Measurements from ENCODE around the gene NFKBIE.
"Not testable (repeated sequence)": the region's sequence is repeated elsewhere in the genome, so short reads cannot be mapped to it uniquely, and the experiment has no call there.

Gene NFKBIE

DNA sequence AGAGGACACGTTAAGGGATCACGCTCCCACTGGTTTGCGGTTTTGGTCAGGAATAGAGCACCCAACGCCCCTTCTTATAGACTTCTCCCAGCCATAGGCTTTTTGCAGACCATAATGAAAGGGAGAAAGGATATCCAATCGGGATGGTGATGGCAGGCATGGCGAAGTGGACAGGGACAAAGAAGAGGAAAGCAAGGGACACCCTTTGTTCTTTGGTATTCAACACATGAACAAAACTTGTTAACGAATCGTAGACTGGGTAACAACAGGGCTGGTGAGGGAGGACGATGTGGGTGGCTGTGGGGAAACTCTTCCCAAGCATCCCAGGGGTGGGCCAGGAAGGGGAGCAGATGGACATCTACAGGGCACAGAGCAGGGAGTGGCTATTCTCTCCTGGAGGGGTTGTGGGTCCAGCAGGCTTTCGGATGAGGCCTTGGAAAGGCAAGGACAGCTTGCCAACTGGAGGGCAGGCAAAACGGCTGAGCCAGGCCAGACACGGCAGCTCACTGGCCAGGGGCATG, 19.9 kb downstream of the NFKBIE start:
- Mint-ChIP-seq H3K27ac (peak overlapping the region; percentile 100), H3K27me3 (peaks cover 0 to 5% of the 10 kb centered on the region in 2 donors), H3K4me1 (peaks cover 39 to 48% of the 10 kb centered on the region in 2 donors), H3K36me3 (peaks cover 37 to 41% of the 10 kb centered on the region in 2 donors), H3K4me3 (peak overlapping the region; percentile 96 to 98), H3K9me3 (no peaks in the 10 kb centered on the region)
- DNase-seq (no peak), ATAC-seq (replicated peaks) (no peak)

DNA sequence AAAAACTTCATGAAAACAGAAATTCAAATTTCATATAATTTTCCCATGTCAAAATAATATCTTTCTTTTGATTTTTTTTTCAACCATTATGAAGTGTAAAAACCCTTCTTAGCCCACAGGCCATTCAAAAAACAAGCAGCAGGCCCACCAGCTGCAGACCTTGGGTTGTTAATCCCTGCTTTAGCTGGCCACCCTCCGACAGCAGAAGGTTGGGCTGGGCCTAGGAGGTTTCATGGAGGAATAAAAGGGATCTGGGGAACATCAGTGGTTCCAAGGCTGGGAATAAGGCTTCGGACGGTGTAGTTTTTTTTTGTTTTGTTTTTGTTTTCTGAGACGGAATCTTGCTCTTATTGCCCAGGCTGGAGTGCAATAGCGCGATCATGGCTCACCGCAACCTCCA, 22.0 kb downstream of the NFKBIE start:
- H3K27me3 Mint-ChIP-seq, result peaks cover 0 to 5% of the 10 kb centered on the region in 2 donors
- no peak overlapping the region for H3K27ac Mint-ChIP-seq
- no peak for DNase-seq
- ATAC-seq (replicated peaks), result no peak
- H3K4me3 Mint-ChIP-seq, result no peak overlapping the region
- no peaks in the 10 kb centered on the region for H3K9me3 Mint-ChIP-seq
- H3K4me1 Mint-ChIP-seq, result peaks cover 23 to 32% of the 10 kb centered on the region in 2 donors
- peaks cover 16 to 20% of the 10 kb centered on the region in 2 donors for H3K36me3 Mint-ChIP-seq

- H3K4me3 Mint-ChIP-seq, result peak overlapping the region; percentile 45 to 95
- no peaks in the 10 kb centered on the region for H3K9me3 Mint-ChIP-seq
- H3K36me3 Mint-ChIP-seq, result peaks cover 9 to 10% of the 10 kb centered on the region in 2 donors
- H3K4me1 Mint-ChIP-seq, result peaks cover 9 to 26% of the 10 kb centered on the region in 2 donors
- DNase-seq (no peak), ATAC-seq (replicated peaks) (no peak)
- H3K27me3 Mint-ChIP-seq, result no peaks in the 10 kb centered on the region
- H3K27ac Mint-ChIP-seq, result peak overlapping the region; percentile 56
These were observed 26.5 kb downstream of the NFKBIE start for GRCh38 chr6:44238687-44239350.

DNA sequence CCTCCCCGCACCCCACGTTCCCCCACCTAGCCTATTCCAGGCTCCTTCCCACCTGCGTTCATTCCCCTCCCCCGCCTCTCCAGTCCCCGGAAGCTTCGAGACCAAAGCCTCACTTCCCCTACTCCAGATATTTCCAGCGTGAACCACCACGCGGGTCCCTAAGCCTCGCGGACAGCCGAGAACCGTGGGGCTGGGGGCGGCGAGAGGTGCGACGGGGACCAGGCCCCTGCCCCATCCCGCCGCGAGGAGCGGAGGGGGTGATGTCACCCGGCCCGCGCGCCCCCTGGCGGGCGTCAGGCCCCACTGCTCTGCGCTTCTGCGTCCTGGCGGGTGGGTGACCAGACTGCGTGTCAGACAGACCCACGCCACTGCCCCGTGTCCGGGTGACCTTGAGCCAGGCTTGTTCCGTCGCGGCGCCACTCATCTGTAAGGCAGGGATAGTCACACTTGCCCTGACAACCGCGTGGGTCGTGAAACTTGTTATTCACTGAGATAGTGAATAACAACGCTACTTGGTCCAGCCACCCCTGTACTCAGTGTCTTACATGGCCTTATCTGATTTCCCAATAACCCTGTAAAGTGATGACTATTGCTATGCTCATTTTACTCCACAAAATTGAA, 27.4 kb downstream of the NFKBIE start:
- Mint-ChIP-seq H3K4me1 (peaks cover 9 to 26% of the 10 kb centered on the region in 2 donors), H3K27ac (peak overlapping the region; percentile 98), H3K4me3 (peak overlapping the region; percentile 95), H3K9me3 (no peaks in the 10 kb centered on the region), H3K27me3 (no peaks in the 10 kb centered on the region), H3K36me3 (peaks cover 16 to 17% of the 10 kb centered on the region in 2 donors)
- ATAC-seq (replicated peaks) (peak; percentile 93 to 95), DNase-seq (peak; percentile 79)

DNA sequence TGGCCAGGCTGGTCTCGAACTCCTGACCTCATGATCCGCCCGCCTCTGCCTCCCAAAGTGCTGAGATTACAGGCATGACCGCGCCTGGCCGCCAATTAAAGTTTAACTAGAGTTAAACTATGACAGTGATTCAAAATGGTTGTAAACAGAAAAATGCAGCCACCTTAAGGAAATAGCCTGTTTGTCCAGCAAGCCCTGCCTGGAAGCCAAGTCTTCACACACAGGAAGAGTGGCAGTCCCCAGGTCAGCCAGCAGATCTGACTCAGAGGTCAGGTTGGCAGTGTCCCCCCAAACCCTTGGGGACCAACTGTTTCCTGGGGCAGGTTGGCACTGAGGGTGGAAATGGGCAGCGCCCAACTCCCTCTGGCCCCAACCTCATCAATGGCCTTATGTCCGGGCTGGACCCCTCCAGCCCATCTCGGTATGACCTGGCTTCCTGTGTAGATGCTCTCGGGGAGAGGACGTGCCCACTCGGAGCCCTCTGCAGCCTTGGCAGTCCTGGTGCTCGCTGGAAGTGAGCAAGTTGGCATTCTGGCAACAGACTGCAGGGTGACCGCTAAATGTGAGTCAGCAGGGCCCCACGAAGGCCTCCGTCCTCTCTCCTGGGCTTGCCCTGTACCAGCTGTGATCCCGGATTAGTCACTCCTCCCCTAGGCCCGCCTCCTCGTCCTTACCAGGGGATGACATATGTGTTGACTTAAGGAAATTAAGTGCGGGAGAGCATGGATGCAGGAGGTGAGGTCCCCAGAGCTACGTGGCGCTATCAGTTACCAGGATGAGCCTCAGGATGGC, 28.1 kb downstream of the NFKBIE start:
- H3K4me1 Mint-ChIP-seq, result peaks cover 9 to 26% of the 10 kb centered on the region in 2 donors
- H3K4me3 Mint-ChIP-seq, result peak overlapping the region; percentile 95
- peaks cover 18 to 20% of the 10 kb centered on the region in 2 donors for H3K36me3 Mint-ChIP-seq
- peak overlapping the region; percentile 98 for H3K27ac Mint-ChIP-seq
- ATAC-seq (replicated peaks) (peak; percentile 84 to 85), DNase-seq (peak; percentile 55)
- H3K9me3 Mint-ChIP-seq, result no peaks in the 10 kb centered on the region
- no peaks in the 10 kb centered on the region for H3K27me3 Mint-ChIP-seq

- H3K27ac Mint-ChIP-seq, result no peak overlapping the region
These were observed 29.3 kb downstream of the NFKBIE start for GRCh38 chr6:44235891-44236516.

DNA sequence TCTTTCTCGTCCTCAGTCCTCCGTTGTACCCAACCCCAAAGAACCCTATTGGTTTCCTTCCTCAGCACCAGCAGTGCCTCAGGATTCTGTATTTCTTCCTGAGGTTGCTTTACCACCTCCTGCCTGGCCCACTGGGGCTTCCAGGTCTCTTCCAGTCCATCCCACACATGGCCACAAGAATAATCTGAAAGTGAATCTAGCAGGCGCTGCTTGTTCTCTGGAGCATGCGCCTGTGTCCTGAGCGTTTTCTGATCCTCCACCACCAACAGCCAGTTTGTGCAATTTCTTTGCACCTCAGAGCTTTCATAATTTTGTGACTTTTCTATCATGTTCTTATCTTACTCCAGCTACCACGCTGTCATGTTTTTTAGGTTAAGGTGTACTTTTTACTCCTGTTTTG, 30.1 kb downstream of the NFKBIE start:
- Mint-ChIP-seq H3K9me3 (no peaks in the 10 kb centered on the region), H3K4me1 (peaks cover 9 to 26% of the 10 kb centered on the region in 2 donors), H3K4me3 (no peak overlapping the region), H3K36me3 (peaks cover 28 to 39% of the 10 kb centered on the region in 2 donors), H3K27me3 (no peaks in the 10 kb centered on the region), H3K27ac (no peak overlapping the region)
- ATAC-seq (replicated peaks) (no peak), DNase-seq (no peak)

More at GRCh38 chr6:44235891-44236516, 29.3 kb downstream of the NFKBIE start:
- ATAC-seq (replicated peaks) (no peak), DNase-seq (no peak)
- Mint-ChIP-seq H3K4me3 (no peak overlapping the region), H3K9me3 (no peaks in the 10 kb centered on the region), H3K36me3 (peaks cover 22 to 31% of the 10 kb centered on the region in 2 donors), H3K27me3 (no peaks in the 10 kb centered on the region), H3K4me1 (peaks cover 9 to 26% of the 10 kb centered on the region in 2 donors)

DNA sequence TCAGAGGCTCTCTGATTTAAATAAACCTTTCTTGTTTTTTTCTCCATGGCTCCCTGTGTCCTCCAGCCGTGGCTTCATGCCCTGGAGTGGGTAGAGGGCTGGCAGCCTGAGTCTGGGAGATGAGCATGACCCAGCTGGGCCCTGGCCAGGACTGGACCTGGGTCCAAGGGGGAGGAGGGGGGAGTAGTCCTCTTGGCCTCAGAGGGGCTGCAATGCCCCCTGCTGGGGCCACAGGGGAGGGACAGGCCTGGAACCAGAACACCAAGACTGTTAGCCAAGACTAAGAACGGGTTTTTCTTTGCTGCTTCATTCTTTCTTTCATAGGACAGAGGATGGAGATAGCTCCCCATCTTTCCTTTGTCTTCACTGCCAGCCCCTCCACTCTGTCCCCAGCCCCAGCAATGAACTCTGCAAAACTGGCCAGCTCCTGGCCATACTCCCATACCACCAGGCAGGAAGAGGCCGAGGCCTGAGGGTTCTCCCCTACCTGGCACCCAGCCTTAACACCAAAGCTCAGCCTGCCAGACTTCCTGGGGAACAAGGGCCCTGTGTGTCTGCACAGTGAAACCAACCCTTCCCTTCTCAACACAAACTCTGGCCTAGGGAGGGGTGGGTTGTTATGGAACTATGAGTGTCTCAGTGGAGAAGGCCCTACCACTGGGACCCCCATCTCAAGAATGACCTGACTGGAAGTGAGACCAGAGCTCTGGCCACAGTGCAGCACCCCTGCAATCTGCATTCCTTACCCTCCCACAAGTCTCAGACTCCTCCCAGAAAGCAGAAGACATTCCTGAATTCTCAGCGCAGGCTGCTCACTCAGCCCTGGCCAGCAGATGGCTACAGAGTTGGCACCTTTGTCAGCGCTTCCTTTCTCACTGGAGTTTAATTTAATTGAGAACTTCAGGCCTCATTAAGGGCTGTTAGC, 31.0 kb downstream of the NFKBIE start:
- Mint-ChIP-seq H3K36me3 (peaks cover 32 to 47% of the 10 kb centered on the region in 2 donors), H3K4me1 (peaks cover 10 to 26% of the 10 kb centered on the region in 2 donors), H3K9me3 (no peaks in the 10 kb centered on the region), H3K4me3 (no peak overlapping the region), H3K27ac (no peak overlapping the region), H3K27me3 (no peaks in the 10 kb centered on the region)
- DNase-seq, result no peak
- ATAC-seq (replicated peaks), result no peak

GRCh38 chr6:44233567-44234100, 31.7 kb downstream of the NFKBIE start:
- no peak for ATAC-seq (replicated peaks)
- Mint-ChIP-seq H3K4me1 (peaks cover 11 to 24% of the 10 kb centered on the region in 2 donors), H3K36me3 (peaks cover 36 to 53% of the 10 kb centered on the region in 2 donors), H3K27ac (peak overlapping the region; percentile 39), H3K4me3 (no peak overlapping the region), H3K9me3 (no peaks in the 10 kb centered on the region), H3K27me3 (no peaks in the 10 kb centered on the region)
- no peak for DNase-seq

- peak overlapping the region; percentile 39 for H3K27ac Mint-ChIP-seq
- no peak overlapping the region for H3K4me3 Mint-ChIP-seq
- ATAC-seq (replicated peaks), result no peak
- no peak for DNase-seq
- no peaks in the 10 kb centered on the region for H3K9me3 Mint-ChIP-seq
- peaks cover 36 to 58% of the 10 kb centered on the region in 2 donors for H3K36me3 Mint-ChIP-seq
- peaks cover 8 to 17% of the 10 kb centered on the region in 2 donors for H3K4me1 Mint-ChIP-seq
- H3K27me3 Mint-ChIP-seq, result no peaks in the 10 kb centered on the region
These were observed 32.4 kb downstream of the NFKBIE start for GRCh38 chr6:44232676-44233566.

GRCh38 chr6:44231426-44231825, 33.9 kb downstream of the NFKBIE start:
- Mint-ChIP-seq H3K4me1 (peaks cover 6 to 11% of the 10 kb centered on the region in 2 donors), H3K36me3 (peaks cover 34 to 59% of the 10 kb centered on the region in 2 donors)
- not testable (repeated sequence) for H3K27ac Mint-ChIP-seq; H3K27me3 Mint-ChIP-seq; H3K9me3 Mint-ChIP-seq; H3K4me3 Mint-ChIP-seq; ATAC-seq (replicated peaks); DNase-seq

DNA sequence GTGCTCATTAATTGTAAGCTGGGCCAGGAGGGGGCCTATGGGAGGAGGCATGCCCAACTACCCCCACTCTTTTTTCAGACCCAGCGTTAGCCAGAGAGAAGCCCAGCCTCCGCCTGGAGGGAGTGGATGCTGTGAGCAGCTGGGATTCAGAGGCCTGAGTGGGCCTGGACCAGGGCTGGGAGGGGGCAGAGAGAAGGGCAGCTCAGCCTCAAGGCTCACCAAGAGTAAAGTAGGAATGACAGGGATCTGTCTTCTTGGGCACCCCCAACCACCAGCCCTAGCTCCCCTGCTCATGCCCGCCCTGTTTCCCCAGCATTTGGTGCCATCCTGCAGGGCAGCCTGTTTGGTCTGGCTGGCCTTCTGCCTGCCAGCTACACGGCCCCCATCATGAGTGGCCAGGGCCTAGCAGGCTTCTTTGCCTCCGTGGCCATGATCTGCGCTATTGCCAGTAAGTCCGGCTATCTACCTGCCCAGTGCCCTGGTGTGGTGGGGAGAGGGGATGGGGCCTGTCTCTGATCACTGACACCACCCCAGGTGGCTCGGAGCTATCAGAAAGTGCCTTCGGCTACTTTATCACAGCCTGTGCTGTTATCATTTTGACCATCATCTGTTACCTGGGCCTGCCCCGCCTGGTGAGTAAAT, 35.2 kb downstream of the NFKBIE start:
- DNase-seq (no peak), ATAC-seq (replicated peaks) (no peak)
- Mint-ChIP-seq H3K4me1 (peaks cover 12 to 22% of the 10 kb centered on the region in 2 donors), H3K9me3 (no peaks in the 10 kb centered on the region), H3K4me3 (no peak overlapping the region), H3K36me3 (peaks cover 29 to 57% of the 10 kb centered on the region in 2 donors), H3K27ac (no peak overlapping the region), H3K27me3 (no peaks in the 10 kb centered on the region)
